Measurements from ENCODE around the gene SPTBN4. TPM values are rescaled to one million over a fixed set of nuclear protein-coding genes. Genes with fewer than 3 reads are reported as not detected.

The SPTBN4 gene
- total and polyA plus RNA-seq, 2 donors (not counting 1 experiment from before 2014, with no cell fraction given): 0.03 to 0.67 TPM

- Histone ChIP-seq H3K79me2 (ENCODE audit: control insufficient read depth, insufficient read depth, low read length) (no peaks in the 10 kb centered on the region), H3K27ac (ENCODE audit: low read length in 2 of 2) (no peak overlapping the region), H3K27me3 (replicated peaks in 1 of 4; ENCODE audit: control extremely low read depth in 1 of 4, control insufficient read depth in 3 of 4, insufficient read depth in 4 of 4, low read length in 3 of 4) (peaks cover 0 to 48% (median 16%) of the 10 kb centered on the region in 4 experiments), H3K4me2 (replicated peaks; ENCODE audit: low read depth, low read length, poor library complexity, severe bottlenecking) (no peak overlapping the region), H3K9me3 (ENCODE audit: control extremely low read depth in 1 of 3, control insufficient read depth in 2 of 3, insufficient read depth in 1 of 3, low read length in 2 of 3) (peaks cover 0 to 4% (median 0%) of the 10 kb centered on the region in 3 donors), H3K4me1 (ENCODE audit: control insufficient read depth in 2 of 2, insufficient read depth in 2 of 2, low read length in 2 of 2) (peaks cover 3 to 7% of the 10 kb centered on the region in 2 donors), H3K4me3 (ENCODE audit: control extremely low read depth in 1 of 5, extremely low read depth in 1 of 5, insufficient read depth in 1 of 5, low read depth in 2 of 5, low read length in 4 of 5) (no peak overlapping the region), H2AFZ (ENCODE audit: insufficient read depth, low read depth, low read length, poor library complexity, severe bottlenecking) (no peak overlapping the region), H3K36me3 (replicated peaks in 1 of 2; ENCODE audit: control extremely low read depth in 1 of 2, control insufficient read depth in 1 of 2, extremely low read depth in 1 of 2, insufficient read depth in 2 of 2, low read length in 1 of 2) (no peaks in the 10 kb centered on the region), H3K9ac (ENCODE audit: low read length) (no peak overlapping the region), H4K20me1 (ENCODE audit: control insufficient read depth, insufficient read depth, low read length, poor library complexity, severe bottlenecking) (no peaks in the 10 kb centered on the region)
- TF ChIP-seq CTCF (IDR thresholded peaks at IDR 0.05) (no peak), EZH2 (IDR thresholded peaks at IDR 0.05; ENCODE audit: borderline replicate concordance, insufficient read depth, low read depth, low read length, poor library complexity, severe bottlenecking) (no peak)
- H3K4me3 Mint-ChIP-seq: no peak overlapping the region
- ATAC-seq (ENCODE audit: low read depth): no peak
- ChIA-PET POLR2A (no interaction called here), CTCF (no interaction called here)
- no peak for DNase-seq
- 64% methylated on average over 27 of the region's 27 CpGs for WGBS (ENCODE audit: insufficient coverage)
- no peak overlapping the region for H3K27ac Mint-ChIP-seq
- peaks cover 3% of the 10 kb centered on the region for H3K4me1 Mint-ChIP-seq
- peaks cover 58% of the 10 kb centered on the region for H3K27me3 Mint-ChIP-seq
- intact Hi-C loops (cut with micrococcal nuclease): no loop called here
- H3K9me3 Mint-ChIP-seq (ENCODE audit: insufficient read depth): no peaks in the 10 kb centered on the region
These were observed 46.5 kb downstream of the SPTBN4 start for GRCh38 chr19:40513345-40513678.

GRCh38 chr19:40513741-40514315, 47.0 kb downstream of the SPTBN4 start:
- 72% methylated on average over 4 of the region's 4 CpGs for WGBS (ENCODE audit: insufficient coverage)
- POLR2A ChIA-PET: no interaction called here

More at GRCh38 chr19:40513741-40514315, 47.0 kb downstream of the SPTBN4 start:
- CTCF ChIA-PET: no interaction called here
- peaks cover 3 to 7% of the 10 kb centered on the region in 2 donors for H3K4me1 ChIP-seq (ENCODE audit: control insufficient read depth in 2 of 2, insufficient read depth in 2 of 2, low read length in 2 of 2)
- H3K9me3 ChIP-seq (ENCODE audit: control extremely low read depth in 1 of 3, control insufficient read depth in 2 of 3, insufficient read depth in 1 of 3, low read length in 2 of 3): peaks cover 0 to 4% (median 0%) of the 10 kb centered on the region in 3 donors
- peaks cover 0 to 48% (median 16%) of the 10 kb centered on the region in 4 experiments for H3K27me3 ChIP-seq (replicated peaks in 1 of 4; ENCODE audit: control extremely low read depth in 1 of 4, control insufficient read depth in 3 of 4, insufficient read depth in 4 of 4, low read length in 3 of 4)
- H3K27ac ChIP-seq (ENCODE audit: low read length in 2 of 2): no peak overlapping the region
- Mint-ChIP-seq H3K27me3 (peaks cover 54% of the 10 kb centered on the region), H3K27ac (no peak overlapping the region), H3K4me1 (peaks cover 3% of the 10 kb centered on the region), H3K4me3 (no peak overlapping the region), H3K9me3 (ENCODE audit: insufficient read depth) (no peaks in the 10 kb centered on the region)
- H3K4me3 ChIP-seq (ENCODE audit: control extremely low read depth in 1 of 5, extremely low read depth in 1 of 5, insufficient read depth in 1 of 5, low read depth in 2 of 5, low read length in 4 of 5): no peak overlapping the region
- no peak overlapping the region for H3K9ac ChIP-seq (ENCODE audit: low read length)
- TF ChIP-seq EZH2 (IDR thresholded peaks at IDR 0.05; ENCODE audit: borderline replicate concordance, insufficient read depth, low read depth, low read length, poor library complexity, severe bottlenecking): no peak
- TF ChIP-seq CTCF (IDR thresholded peaks at IDR 0.05): no peak
- intact Hi-C loops (cut with micrococcal nuclease): no loop called here
- ATAC-seq (ENCODE audit: low read depth) (no peak), DNase-seq (no peak)
- H3K36me3 ChIP-seq (replicated peaks in 1 of 2; ENCODE audit: control extremely low read depth in 1 of 2, control insufficient read depth in 1 of 2, extremely low read depth in 1 of 2, insufficient read depth in 2 of 2, low read length in 1 of 2): no peaks in the 10 kb centered on the region
- H3K79me2 ChIP-seq (ENCODE audit: control insufficient read depth, insufficient read depth, low read length): no peaks in the 10 kb centered on the region
- H3K4me2 ChIP-seq (replicated peaks; ENCODE audit: low read depth, low read length, poor library complexity, severe bottlenecking): no peak overlapping the region
- no peaks in the 10 kb centered on the region for H4K20me1 ChIP-seq (ENCODE audit: control insufficient read depth, insufficient read depth, low read length, poor library complexity, severe bottlenecking)
- H2AFZ ChIP-seq (ENCODE audit: insufficient read depth, low read depth, low read length, poor library complexity, severe bottlenecking): no peak overlapping the region

Measured in B cell (primary cell).